GM23338 (cell line): Measurements from ENCODE around the gene PPIA. TPM values are rescaled to one million over a fixed set of nuclear protein-coding genes. Genes with fewer than 3 reads are reported as not detected.

Source experiments
- ATAC-seq: fragments of 200-7000 bp; cut with Tn5 transposase; 3 replicates; pipeline ENCODE4 v1.9.1; 2020
- DNase-seq: peaks from one replicate; pipeline ENCODE4 v3.0.0-alpha.2; 2015; ENCODE audit warnings: low spot score
- H2AFZ ChIP-seq: fragments of 200-600 bp; sonication (generic); 2 replicates; pipeline ENCODE4 v1.8.0; 2016; ENCODE audit warnings: antibody characterized with exemption, mild to moderate bottlenecking, moderate library complexity
- H3F3A ChIP-seq: fragments of 200-600 bp; sonication (generic); replicated peaks from 2 replicates; pipeline ENCODE4 v1.8.0; 2017; ENCODE audit warnings: antibody characterized with exemption, mixed run types, low read depth
- H3K27ac ChIP-seq: fragments of 200-600 bp; sonication (generic); 2 replicates; pipeline ENCODE4 v1.6.1; 2016; ENCODE audit warnings: low read depth
- H3K27me3 ChIP-seq: fragments of 200-600 bp; sonication (generic); 2 replicates; pipeline ENCODE4 v1.8.0; 2016; ENCODE audit warnings: mild to moderate bottlenecking, mixed run types, moderate library complexity; ENCODE audit not compliant: insufficient read depth
- H3K36me3 ChIP-seq: fragments of 200-600 bp; sonication (generic); 2 replicates; pipeline ENCODE4 v1.8.0; 2016; ENCODE audit warnings: mild to moderate bottlenecking; ENCODE audit not compliant: insufficient read depth
- H3K4me1 ChIP-seq: fragments of 200-600 bp; sonication (generic); 2 replicates; pipeline ENCODE4 v1.8.0; 2016; ENCODE audit warnings: mild to moderate bottlenecking, moderate library complexity; ENCODE audit not compliant: insufficient read depth
- H3K4me2 ChIP-seq: fragments of 200-600 bp; sonication (generic); 2 replicates; pipeline ENCODE4 v1.7.1; 2017; ENCODE audit warnings: mixed run types
- H3K4me3 ChIP-seq: fragments of 200-600 bp; sonication (generic); 2 replicates; pipeline ENCODE4 v1.6.1; 2016; ENCODE audit warnings: mixed run types
- H3K79me2 ChIP-seq: fragments of 200-600 bp; sonication (generic); replicated peaks from 2 replicates; pipeline ENCODE4 v1.8.0; 2017; ENCODE audit warnings: mild to moderate bottlenecking; ENCODE audit not compliant: insufficient read depth
- H3K9me2 ChIP-seq: fragments of 200-600 bp; sonication (generic); 2 replicates; pipeline ENCODE4 v1.8.0; 2017; ENCODE audit not compliant: insufficient read depth
- H4K20me1 ChIP-seq: fragments of 200-600 bp; sonication (generic); replicated peaks from 2 replicates; pipeline ENCODE4 v1.8.0; 2017; ENCODE audit warnings: mild to moderate bottlenecking; ENCODE audit not compliant: insufficient read depth
- H3K27ac Mint-ChIP-seq: 2 replicates; pipeline ENCODE4 v1.8.0; 2020; ENCODE audit warnings: inconsistent platforms, mild to moderate bottlenecking, moderate library complexity, mixed read lengths
- H3K27me3 Mint-ChIP-seq: 3 replicates; pipeline ENCODE4 v1.8.0; 2022; ENCODE audit warnings: low read depth, mild to moderate bottlenecking, moderate library complexity, mixed read lengths, inconsistent platforms; ENCODE audit not compliant: insufficient read depth, poor library complexity
- H3K36me3 Mint-ChIP-seq: 3 replicates; pipeline ENCODE4 v1.8.0; 2021; ENCODE audit warnings: low read depth, mild to moderate bottlenecking, inconsistent platforms, moderate library complexity, mixed read lengths
- H3K4me1 Mint-ChIP-seq: 3 replicates; pipeline ENCODE4 v1.8.0; 2020; ENCODE audit warnings: mild to moderate bottlenecking, inconsistent platforms, mixed read lengths
- H3K4me3 Mint-ChIP-seq: 3 replicates; pipeline ENCODE4 v1.8.0; 2021; ENCODE audit warnings: moderate library complexity, mild to moderate bottlenecking, inconsistent platforms, mixed read lengths
- H3K9me3 Mint-ChIP-seq: 3 replicates; pipeline ENCODE4 v1.8.0; 2020; ENCODE audit warnings: moderate library complexity, mild to moderate bottlenecking, inconsistent platforms, mixed read lengths
- CREB1 ChIP-seq: fragments of 250-450 bp; sonication (Bioruptor Pico); IDR thresholded peaks from 2 replicates; pipeline ENCODE4 v1.5.0; 2020; ENCODE audit warnings: low read depth, mild to moderate bottlenecking, moderate library complexity
- CTCF ChIP-seq, 2 experiments: fragments of 200-600 bp in 1 of 2; sonication (generic) in 1 of 2; conservative IDR thresholded peaks; 2 replicates each; pipeline versions ENCODE4 v1.5.1 to v1.6.1; 2016 to 2017; ENCODE audit warnings: antibody characterized with exemption in 2 of 2, low read depth in 2 of 2, mild to moderate bottlenecking in 2 of 2, moderate library complexity in 1 of 2
- ETS1 ChIP-seq: IDR thresholded peaks from 2 replicates; pipeline ENCODE4 v1.6.1; 2016; ENCODE audit warnings: antibody characterized with exemption
- EZH2phosphoT487 ChIP-seq: fragments of 200-600 bp; sonication (generic); IDR thresholded peaks from one replicate; pipeline ENCODE4 v1.8.1; 2018; ENCODE audit warnings: antibody characterized with exemption; ENCODE audit not compliant: unreplicated experiment
- POLR2AphosphoS5 ChIP-seq: IDR thresholded peaks from 2 replicates; pipeline ENCODE4 v1.6.1; 2016; ENCODE audit warnings: antibody characterized with exemption, low read depth
- ZNF462 ChIP-seq: fragments of 250-450 bp; sonication (Bioruptor Pico); IDR thresholded peaks from 2 replicates; pipeline ENCODE4 v1.5.0; 2020; ENCODE audit warnings: mild to moderate bottlenecking, moderate library complexity
- polyA plus RNA-seq: library from polyadenylated mRNA; unstranded; fragments of >200 nt; fragmentation: Nextera tagmentation; extraction: Ambion mirVana; gene quantifications from 2 replicates; pipeline ENCODE4 v1.2.1, GENCODE V29; 2016
- total RNA-seq: library from RNA; depleted of rRNA; stranded (reverse); fragments of >200 nt; shearing (Covaris generic); gene quantifications from 2 replicates; pipeline ENCODE4 v1.2.3, GENCODE V29; 2014

The PPIA gene
- total and polyA plus RNA-seq, 2 experiments from 2014 or later: 4,367 to 6,524 TPM

GRCh38 chr7:44750921-44751571, 45.4 kb upstream of the PPIA start (continued):
- no peak for TF ChIP-seq ZNF462 (CRISPR knock-in tag)
- TF ChIP-seq CTCF (conservative IDR thresholded peaks at IDR 0.05; ENCODE audit: low read depth in 2 of 2): no peak
- no peak for TF ChIP-seq CREB1
- no peak for TF ChIP-seq POLR2AphosphoS5
- no peak for TF ChIP-seq EZH2phosphoT487

GRCh38 chr7:44752822-44753221, 43.7 kb upstream of the PPIA start:
- H3F3A ChIP-seq: no peaks in the 10 kb centered on the region
- H3K9me2 ChIP-seq: no peaks in the 10 kb centered on the region
- DNase-seq: no peak
- H3K4me2 ChIP-seq: no peak overlapping the region
- peaks cover 6% of the 10 kb centered on the region for H3K27me3 Mint-ChIP-seq
- peaks cover 18% of the 10 kb centered on the region for H3K36me3 Mint-ChIP-seq
- peaks cover 28% of the 10 kb centered on the region for H4K20me1 ChIP-seq
- no peaks in the 10 kb centered on the region; the same call in 2 of the 3 replicates for H3K9me3 Mint-ChIP-seq
- TF ChIP-seq CTCF (conservative IDR thresholded peaks at IDR 0.05; ENCODE audit: low read depth in 2 of 2) (no peak), ETS1 (no peak)
- ATAC-seq: no peak
- H3K4me3 Mint-ChIP-seq: no peak overlapping the region
- peaks cover 53% of the 10 kb centered on the region for H3K79me2 ChIP-seq
- H2AFZ ChIP-seq: no peak overlapping the region
- no peaks in the 10 kb centered on the region for H3K27me3 ChIP-seq
- no peaks in the 10 kb centered on the region for H3K36me3 ChIP-seq
- no peak overlapping the region for H3K27ac Mint-ChIP-seq
- H3K4me1 Mint-ChIP-seq: peaks cover 25% of the 10 kb centered on the region
- no peak overlapping the region for H3K4me3 ChIP-seq
- no peak overlapping the region for H3K27ac ChIP-seq
- H3K4me1 ChIP-seq: peaks cover 8% of the 10 kb centered on the region
